Fibroblast of gingiva (primary cell): ENCODE measurements around the gene USP31.
"Not testable (repeated sequence)": the region's sequence is repeated elsewhere in the genome, so short reads cannot be mapped to it uniquely, and the experiment has no call there.

Source experiments
- DNase-seq: peaks from one replicate; pipeline ENCODE4 v3.0.0-alpha.2; 2011; ENCODE audit warnings: low read depth

USP31 gene

GRCh38 chr16:23156110-23156509 is 6.9 kb upstream of the USP31 start:
- no peak for DNase-seq

GRCh38 chr16:23155445-23156049 is 6.3 kb upstream of the USP31 start:
- DNase-seq: peak; percentile 10

GRCh38 chr16:23152386-23153178 is 3.3 kb upstream of the USP31 start:
- DNase-seq: no peak

GRCh38 chr16:23149993-23150364 is 727 bp upstream of the USP31 start:
- no peak for DNase-seq

GRCh38 chr16:23148513-23149266 is 562 bp downstream of the USP31 start:
- peak; percentile 53 for DNase-seq

GRCh38 chr16:23148166-23148512 is 1.1 kb downstream of the USP31 start:
- DNase-seq: no peak

GRCh38 chr16:23147666-23148065 is 1.6 kb downstream of the USP31 start:
- no peak for DNase-seq

GRCh38 chr16:23146877-23147601 is 2.2 kb downstream of the USP31 start:
- DNase-seq: no peak

GRCh38 chr16:23145608-23146007 is 3.6 kb downstream of the USP31 start:
- peak; percentile 54 for DNase-seq

- DNase-seq: no peak
Observed at GRCh38 chr16:23145186-23145585, 4.1 kb downstream of the USP31 start.

- DNase-seq: not testable (repeated sequence)
Observed at GRCh38 chr16:23144393-23144792, 4.9 kb downstream of the USP31 start.

- DNase-seq: no peak
Observed at GRCh38 chr16:23143391-23143790, 5.9 kb downstream of the USP31 start.

- no peak for DNase-seq
Observed at GRCh38 chr16:23141959-23142740, 7.1 kb downstream of the USP31 start.

GRCh38 chr16:23141500-23141899 is 7.8 kb downstream of the USP31 start:
- DNase-seq: no peak

GRCh38 chr16:23141033-23141432 is 8.2 kb downstream of the USP31 start:
- DNase-seq: no peak

- DNase-seq: no peak
Observed at GRCh38 chr16:23140107-23140506, 9.1 kb downstream of the USP31 start.

GRCh38 chr16:23137818-23138217 is 11.4 kb downstream of the USP31 start:
- no peak for DNase-seq

- DNase-seq: no peak
Observed at GRCh38 chr16:23137256-23137655, 12.0 kb downstream of the USP31 start.

- no peak for DNase-seq
Observed at GRCh38 chr16:23134274-23134673, 15.0 kb downstream of the USP31 start.

GRCh38 chr16:23132775-23133463 is 16.3 kb downstream of the USP31 start:
- DNase-seq: no peak
